Breast epithelium (tissue), 3 donors: ENCODE data around the gene ZSWIM4.

Experiments used
- POLR2A ChIP-seq: fragments of 450-650 bp; IDR thresholded peaks from one replicate; pipeline ENCODE4 v1.6.1; 2016; ENCODE audit warnings: antibody characterized with exemption, mild to moderate bottlenecking, moderate library complexity
- TF ChIP-seq, protein P1 (sequence below), 3 donors: fragments of 450-650 bp; IDR thresholded peaks; one replicate each; pipeline ENCODE4 v1.5.1; 2016 to 2017; ENCODE audit warnings: antibody characterized with exemption in 3 of 3, mild to moderate bottlenecking in 3 of 3, moderate library complexity in 3 of 3

- TF ChIP-seq, protein P1, sequence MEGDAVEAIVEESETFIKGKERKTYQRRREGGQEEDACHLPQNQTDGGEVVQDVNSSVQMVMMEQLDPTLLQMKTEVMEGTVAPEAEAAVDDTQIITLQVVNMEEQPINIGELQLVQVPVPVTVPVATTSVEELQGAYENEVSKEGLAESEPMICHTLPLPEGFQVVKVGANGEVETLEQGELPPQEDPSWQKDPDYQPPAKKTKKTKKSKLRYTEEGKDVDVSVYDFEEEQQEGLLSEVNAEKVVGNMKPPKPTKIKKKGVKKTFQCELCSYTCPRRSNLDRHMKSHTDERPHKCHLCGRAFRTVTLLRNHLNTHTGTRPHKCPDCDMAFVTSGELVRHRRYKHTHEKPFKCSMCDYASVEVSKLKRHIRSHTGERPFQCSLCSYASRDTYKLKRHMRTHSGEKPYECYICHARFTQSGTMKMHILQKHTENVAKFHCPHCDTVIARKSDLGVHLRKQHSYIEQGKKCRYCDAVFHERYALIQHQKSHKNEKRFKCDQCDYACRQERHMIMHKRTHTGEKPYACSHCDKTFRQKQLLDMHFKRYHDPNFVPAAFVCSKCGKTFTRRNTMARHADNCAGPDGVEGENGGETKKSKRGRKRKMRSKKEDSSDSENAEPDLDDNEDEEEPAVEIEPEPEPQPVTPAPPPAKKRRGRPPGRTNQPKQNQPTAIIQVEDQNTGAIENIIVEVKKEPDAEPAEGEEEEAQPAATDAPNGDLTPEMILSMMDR (IDR thresholded peaks at IDR 0.05), result no peak
- TF ChIP-seq POLR2A, result no peak
Observed at GRCh38 chr19:13796301-13797057, 1.2 kb downstream of the ZSWIM4 start.
